Measurements from ENCODE around the gene ERBB4.

- no peak for TF ChIP-seq CTCF (IDR thresholded peaks at IDR 0.05)
- no peak for TF ChIP-seq POLR2AphosphoS5 (IDR thresholded peaks at IDR 0.05; ENCODE audit: low read depth, low read length)
- no peak for TF ChIP-seq TCF7L2 (IDR thresholded peaks at IDR 0.05; ENCODE audit: low read depth, low read length)
Measured at GRCh38 chr2:212505586-212505985, 33.0 kb downstream of the ERBB4 start.
